H1 (cell line): ENCODE results near the gene PCYT2. TPM values are rescaled to one million over a fixed set of nuclear protein-coding genes. Genes with fewer than 3 reads are reported as not detected.

Experiments
- CTCF ChIA-PET: fragments of 300-600 bp; sonication (Branson Sonifier 250); formaldehyde crosslinking; loops from one replicate; lab custom pipeline; 2021; ENCODE audit not compliant: partially characterized antibody; lab: Charles Lee
- POLR2A ChIA-PET: fragments of 300-600 bp; sonication (Branson Sonifier 250); formaldehyde crosslinking; loops from one replicate; lab custom pipeline; 2021; ENCODE audit warnings: inconsistent platforms; ENCODE audit not compliant: partially characterized antibody; lab: Charles Lee
- DNase-seq, 2 experiments: peaks; one replicate each; pipeline versions ENCODE4 v3.0.0 to v3.0.0-alpha.2; 2010 to 2022; ENCODE audit warnings: low spot score in 2 of 2, low read depth in 1 of 2, mixed read lengths in 1 of 2
- FAIRE-seq: peaks from 2 replicates; lab custom pipeline; 2011; peaks lifted over from hg19 to GRCh38; lab: Jason Lieb, UNC
- H2AFZ ChIP-seq: 2 replicates; pipeline ENCODE4 v1.8.1; 2012; ENCODE audit warnings: low read length, inconsistent platforms
- H2AK5ac ChIP-seq: 2 replicates; pipeline ENCODE4 v1.6.1; 2013; ENCODE audit warnings: low read depth, low read length
- H2BK120ac ChIP-seq: replicated peaks from 2 replicates; pipeline ENCODE3; 2013; ENCODE audit warnings: low read depth, low read length, inconsistent platforms
- H2BK12ac ChIP-seq: 2 replicates; pipeline ENCODE4 v1.6.1; 2013; ENCODE audit warnings: low read depth, low read length
- H2BK15ac ChIP-seq: 2 replicates; pipeline ENCODE4 v1.6.1; 2013; ENCODE audit warnings: low read length
- H2BK20ac ChIP-seq: 2 replicates; pipeline ENCODE4 v1.6.1; 2013; ENCODE audit warnings: low read length
- H2BK5ac ChIP-seq: 2 replicates; pipeline ENCODE4 v1.6.1; 2013; ENCODE audit warnings: low read depth, low read length
- H3K14ac ChIP-seq: 2 replicates; pipeline ENCODE4 v1.6.1; 2013; ENCODE audit warnings: inconsistent platforms; ENCODE audit not compliant: insufficient read length
- H3K18ac ChIP-seq: 2 replicates; pipeline ENCODE4 v1.6.1; 2013; ENCODE audit warnings: low read length; ENCODE audit errors: extremely low read depth
- H3K23ac ChIP-seq: 2 replicates; pipeline ENCODE4 v1.6.1; 2013; ENCODE audit warnings: inconsistent platforms; ENCODE audit not compliant: insufficient read length
- H3K23me2 ChIP-seq: 2 replicates; pipeline ENCODE4 v1.6.1; 2013; ENCODE audit warnings: low read depth, low read length
- H3K27ac ChIP-seq: 2 replicates; pipeline ENCODE4 v1.6.1; 2011; ENCODE audit warnings: low read depth, low read length, inconsistent platforms
- H3K27me3 ChIP-seq, 4 experiments: replicated peaks in 1 of 4; 1 replicate in 1 of 4; 2 replicates in 3 of 4; pipeline versions ENCODE4 v1.6.1 to v1.8.1; 2011 to 2013; ENCODE audit warnings: low read length in 3 of 4, mild to moderate bottlenecking in 3 of 4, inconsistent platforms in 2 of 4, mixed read lengths in 2 of 4, moderate library complexity in 1 of 4; ENCODE audit not compliant: control insufficient read depth in 3 of 4, insufficient read depth in 3 of 4; ENCODE audit errors: extremely low read depth in 1 of 4
- H3K36me3 ChIP-seq, 4 experiments: 2 replicates each; pipeline versions ENCODE4 v1.6.1 to v1.8.1; 2011 to 2013; ENCODE audit warnings: mild to moderate bottlenecking in 4 of 4, low read length in 3 of 4, moderate library complexity in 2 of 4, control low read depth in 1 of 4, inconsistent platforms in 1 of 4; ENCODE audit not compliant: insufficient read depth in 4 of 4, control insufficient read depth in 2 of 4
- H3K4ac ChIP-seq: replicated peaks from 2 replicates; pipeline ENCODE3; 2013; ENCODE audit warnings: low read length, low read depth, mixed read lengths, inconsistent platforms; ENCODE audit not compliant: insufficient read length
- H3K4me1 ChIP-seq, 4 experiments: replicated peaks in 1 of 4; 1 replicate in 1 of 4; 2 replicates in 3 of 4; pipeline versions ENCODE4 v1.6.1 to v1.8.1; 2011 to 2013; ENCODE audit warnings: low read length in 3 of 4, inconsistent platforms in 2 of 4, mixed read lengths in 1 of 4; ENCODE audit not compliant: insufficient read depth in 4 of 4, control insufficient read depth in 3 of 4
- H3K4me2 ChIP-seq, 2 experiments: 2 replicates each; pipeline versions ENCODE4 v1.6.1 to v1.8.1; 2011 to 2013; ENCODE audit warnings: low read depth in 2 of 2, low read length in 2 of 2, control low read depth in 1 of 2, inconsistent platforms in 1 of 2, mild to moderate bottlenecking in 1 of 2; ENCODE audit not compliant: insufficient read depth in 1 of 2
- H3K4me3 ChIP-seq, 4 experiments: fragments of 200-600, 300-600 bp in 1 of 4; sonication (generic), shearing (Covaris generic), sonication (Bioruptor Twin) in 1 of 4; 2 replicates each; pipeline versions ENCODE4 v1.5.1 to v1.8.1; 2011 to 2016; ENCODE audit warnings: low read length in 4 of 4, low read depth in 3 of 4, control low read depth in 2 of 4, inconsistent platforms in 2 of 4, mild to moderate bottlenecking in 2 of 4, mixed read lengths in 1 of 4, moderate library complexity in 1 of 4; ENCODE audit not compliant: insufficient read depth in 2 of 4; ENCODE audit errors: extremely low read depth in 1 of 4
- H3K56ac ChIP-seq: replicated peaks from 2 replicates; pipeline ENCODE3; 2013; ENCODE audit warnings: low read depth, mild to moderate bottlenecking, mixed read lengths, low read length, inconsistent platforms; ENCODE audit not compliant: insufficient read length
- H3K79me1 ChIP-seq: 2 replicates; pipeline ENCODE4 v1.6.1; 2013; ENCODE audit warnings: low read depth, low read length, control low read depth
- H3K79me2 ChIP-seq, 2 experiments: 2 replicates each; pipeline versions ENCODE4 v1.6.1 to v1.8.1; 2012 to 2013; ENCODE audit warnings: low read length in 2 of 2, mild to moderate bottlenecking in 2 of 2, inconsistent platforms in 1 of 2; ENCODE audit not compliant: insufficient read depth in 2 of 2, control insufficient read depth in 1 of 2
- H3K9ac ChIP-seq, 4 experiments: replicated peaks in 1 of 4; 1 replicate in 1 of 4; 2 replicates in 3 of 4; pipeline versions ENCODE4 v1.6.1 to v1.8.1; 2011 to 2013; ENCODE audit warnings: low read depth in 3 of 4, low read length in 3 of 4, control low read depth in 2 of 4, mild to moderate bottlenecking in 2 of 4, moderate library complexity in 2 of 4, inconsistent platforms in 1 of 4; ENCODE audit errors: extremely low read depth in 1 of 4
- H3K9me3 ChIP-seq, 2 experiments: 2 replicates each; pipeline versions ENCODE4 v1.6.1 to v1.8.1; 2012 to 2013; ENCODE audit warnings: mild to moderate bottlenecking in 2 of 2, moderate library complexity in 2 of 2, control low read depth in 1 of 2, inconsistent platforms in 1 of 2, low read depth in 1 of 2, low read length in 1 of 2, mixed read lengths in 1 of 2; ENCODE audit not compliant: insufficient read depth in 2 of 2
- H4K20me1 ChIP-seq, 2 experiments: replicated peaks in 1 of 2; 2 replicates each; pipeline versions ENCODE3 to v1.8.1; 2011 to 2013; ENCODE audit warnings: inconsistent platforms in 2 of 2, low read length in 2 of 2, mild to moderate bottlenecking in 1 of 2; ENCODE audit not compliant: insufficient read depth in 2 of 2, control insufficient read depth in 1 of 2
- H4K5ac ChIP-seq: 2 replicates; pipeline ENCODE4 v1.6.1; 2013; ENCODE audit warnings: low read length, low read depth, mixed read lengths, inconsistent platforms; ENCODE audit not compliant: insufficient read length
- H4K8ac ChIP-seq: 2 replicates; pipeline ENCODE4 v1.8.0; 2013; ENCODE audit warnings: mild to moderate bottlenecking, moderate library complexity, low read length, inconsistent platforms; ENCODE audit not compliant: insufficient read depth; ENCODE audit errors: extremely low read depth
- H4K91ac ChIP-seq: replicated peaks from 2 replicates; pipeline ENCODE3; 2013; ENCODE audit warnings: low read length, mixed read lengths, inconsistent platforms; ENCODE audit not compliant: insufficient read length
- BCL11A ChIP-seq, 2 experiments: IDR thresholded peaks; one replicate each; pipeline ENCODE4 v1.6.1; 2011; ENCODE audit warnings: low read depth in 2 of 2, low read length in 2 of 2, mild to moderate bottlenecking in 2 of 2
- CTBP2 ChIP-seq: IDR thresholded peaks from 2 replicates; pipeline ENCODE4 v1.7.0; 2011; ENCODE audit warnings: borderline replicate concordance, mild to moderate bottlenecking, moderate library complexity, mixed read lengths, low read length; ENCODE audit not compliant: insufficient read depth, insufficient read length
- CTCF ChIP-seq, 3 experiments: IDR thresholded peaks; 1 replicate in 2 of 3; 2 replicates in 1 of 3; pipeline versions ENCODE4 v1.5.1 to v1.6.1; 2011; ENCODE audit warnings: low read length in 3 of 3, mild to moderate bottlenecking in 3 of 3, inconsistent platforms in 2 of 3, low read depth in 1 of 3, moderate library complexity in 1 of 3; ENCODE audit not compliant: insufficient read depth in 1 of 3; ENCODE audit errors: control extremely low read depth in 1 of 3
- JUND ChIP-seq: IDR thresholded peaks from 2 replicates; pipeline ENCODE4 v1.6.1; 2011; ENCODE audit warnings: mild to moderate bottlenecking, improper control_type of control experiment, low read length
- POU5F1 ChIP-seq: IDR thresholded peaks from 2 replicates; pipeline ENCODE4 v1.6.1; 2011; ENCODE audit warnings: low read depth, mild to moderate bottlenecking, low read length, moderate library complexity
- SRF ChIP-seq: IDR thresholded peaks from 2 replicates; pipeline ENCODE4 v1.6.1; 2011; ENCODE audit warnings: mild to moderate bottlenecking, low read depth, low read length, moderate library complexity
- WGBS, 2 experiments: shearing (Covaris generic) in 1 of 2; methylation state at CpG; one replicate each; pipeline versions ENCODE4 v1.1.6 to v1.1.7; 2013 to 2015; ENCODE audit warnings: low lambda C conversion rate in 2 of 2, mixed read lengths in 2 of 2, inconsistent platforms in 1 of 2, low coverage in 1 of 2, missing lambda C conversion rate in 1 of 2; ENCODE audit not compliant: insufficient replicate concordance in 2 of 2, insufficient coverage in 1 of 2, insufficient read length in 1 of 2; ENCODE audit errors: extremely low coverage in 1 of 2, missing lambda C conversion rate in 1 of 2; 5-methylcytosine and 5-hydroxymethylcytosine counted together
- polyA plus RNA-seq, 7 experiments: library from polyadenylated mRNA; depleted of rRNA in 3 of 7; stranded (reverse) in 5 of 7; unstranded in 2 of 7; fragments of >200 nt in 5 of 7; fragments of 200-250 nt in 2 of 7; gene quantifications; 1 replicate in 5 of 7; 2 replicates in 1 of 7; 4 replicates in 1 of 7; pipeline versions ENCODE4 v1.2.1 to v1.2.3, GENCODE V29; 2011 to 2013; ENCODE audit warnings: missing spikeins in 2 of 7, mixed read lengths in 2 of 7
- total RNA-seq: library from RNA; stranded (reverse); fragmentation: NEBNext Ultra II Directional; extraction: Animal tissue kit (Norgen Biotek cat#: 25700); gene quantifications from 2 replicates; pipeline ENCODE4 v1.2.1, GENCODE V29; 2021

The PCYT2 gene
- total and polyA plus RNA-seq, 2 of the 8 experiments (the other 6 are each of a cell fraction or from before 2014, with no cell fraction given), result 29.9 to 31.3 TPM

GRCh38 chr17:81911969-81912368 is 770 bp upstream of the PCYT2 start:
- Histone ChIP-seq H3K14ac (no peak overlapping the region), H2BK12ac (0 out of 2 replicates have a peak overlapping the region, but pooled peaks have one; percentile 9), H3K79me2 (peaks cover 0 to 4% of the 10 kb centered on the region in 2 experiments; a peak in 2 of 4 replicates), H3K4ac (peak overlapping the region; percentile 72), H3K4me3 (peak overlapping the region in 2 of 4 experiments; percentile 7 to 55; a peak in 4 of 8 replicates), H3K18ac (no peak overlapping the region), H3K27ac (no peak overlapping the region), H3K27me3 (peaks cover 0 to 4% (median 2%) of the 10 kb centered on the region in 4 experiments; a peak in 2 of 7 replicates), H2AFZ (no peak overlapping the region), H3K36me3 (peaks cover 8 to 25% (median 19%) of the 10 kb centered on the region in 4 experiments), H4K8ac (no peak overlapping the region), H2BK120ac (no peak overlapping the region), H2BK5ac (0 out of 2 replicates have a peak overlapping the region, but pooled peaks have one; percentile 18), H2BK20ac (no peak overlapping the region), H3K9me3 (no peaks in the 10 kb centered on the region), H4K91ac (no peak overlapping the region), H4K5ac (no peak overlapping the region), H2AK5ac (no peak overlapping the region), H3K23ac (no peak overlapping the region), H2BK15ac (no peak overlapping the region), H3K56ac (no peak overlapping the region), H3K79me1 (peaks cover 2% of the 10 kb centered on the region), H4K20me1 (peaks cover 4 to 48% of the 10 kb centered on the region in 2 experiments), H3K4me1 (peaks cover 0 to 13% (median 7%) of the 10 kb centered on the region in 4 experiments; a peak in 6 of 7 replicates), H3K4me2 (peak overlapping the region; percentile 40 to 43; a peak in 2 of 4 replicates), H3K23me2 (peaks cover 6% of the 10 kb centered on the region; the same call in 1 of the 2 replicates), H3K9ac (no peak overlapping the region)
- POLR2A ChIA-PET, result interaction anchor here (0.5 to 8.7 kb wide), 9 partner anchors 9 to 145 kb away, joined by 3 to 135 read pairs (median 4); partner anchors contain the start of genes MAFG and NPB
- no peak for TF ChIP-seq BCL11A (IDR thresholded peaks at IDR 0.05; ENCODE audit: low read depth in 2 of 2, low read length in 2 of 2)
- TF ChIP-seq CTCF (IDR thresholded peaks at IDR 0.05; ENCODE audit: control extremely low read depth in 1 of 3, insufficient read depth in 1 of 3, low read depth in 1 of 3, low read length in 3 of 3), result no peak
- TF ChIP-seq JUND, result no peak
- no peak for TF ChIP-seq SRF
- TF ChIP-seq POU5F1, result no peak
- TF ChIP-seq CTBP2, result no peak
- FAIRE-seq, result no peak
- 91% methylated on average over 19 of the region's 19 CpGs; no CpG with 5 or more reads in 1 of the 2 experiments for WGBS, 2 experiments
- DNase-seq, result no peak
- CTCF ChIA-PET, result interaction anchor here (0.9 to 2.5 kb wide), 4 partner anchors 14 to 294 kb away, joined by 3 to 8 read pairs (median 6); partner anchors contain the start of gene NOTUM
